Muscle layer of duodenum (tissue), 2 donors: Measurements from ENCODE around the gene NFKBIE.

Experiments
- H3K27ac ChIP-seq: one replicate; pipeline ENCODE4 v1.7.0; 2013; ENCODE audit warnings: mild to moderate bottlenecking, low read length
- H3K27me3 ChIP-seq: one replicate; pipeline ENCODE4 v1.7.0; 2013; ENCODE audit warnings: low read depth, mild to moderate bottlenecking, control low read depth, low read length
- H3K36me3 ChIP-seq, 2 donors: one replicate each; pipeline ENCODE4 v1.7.0; 2013; ENCODE audit warnings: low read length in 2 of 2, control low read depth in 1 of 2, mild to moderate bottlenecking in 1 of 2; ENCODE audit not compliant: insufficient read depth in 2 of 2, control insufficient read depth in 1 of 2
- H3K4me1 ChIP-seq, 2 donors: one replicate each; pipeline ENCODE4 v1.7.0; 2013; ENCODE audit warnings: low read length in 2 of 2, mild to moderate bottlenecking in 2 of 2, control low read depth in 1 of 2, moderate library complexity in 1 of 2; ENCODE audit not compliant: insufficient read depth in 2 of 2, control insufficient read depth in 1 of 2
- H3K4me3 ChIP-seq, 2 donors: one replicate each; pipeline ENCODE4 v1.7.0; 2013; ENCODE audit warnings: low read length in 2 of 2, low read depth in 1 of 2, mild to moderate bottlenecking in 1 of 2
- H3K9me3 ChIP-seq, 2 donors: one replicate each; pipeline ENCODE4 v1.7.0; 2013; ENCODE audit warnings: low read length in 2 of 2, control low read depth in 1 of 2, mild to moderate bottlenecking in 1 of 2; ENCODE audit not compliant: control insufficient read depth in 1 of 2
- donor health status: healthy.

Gene NFKBIE

DNA sequence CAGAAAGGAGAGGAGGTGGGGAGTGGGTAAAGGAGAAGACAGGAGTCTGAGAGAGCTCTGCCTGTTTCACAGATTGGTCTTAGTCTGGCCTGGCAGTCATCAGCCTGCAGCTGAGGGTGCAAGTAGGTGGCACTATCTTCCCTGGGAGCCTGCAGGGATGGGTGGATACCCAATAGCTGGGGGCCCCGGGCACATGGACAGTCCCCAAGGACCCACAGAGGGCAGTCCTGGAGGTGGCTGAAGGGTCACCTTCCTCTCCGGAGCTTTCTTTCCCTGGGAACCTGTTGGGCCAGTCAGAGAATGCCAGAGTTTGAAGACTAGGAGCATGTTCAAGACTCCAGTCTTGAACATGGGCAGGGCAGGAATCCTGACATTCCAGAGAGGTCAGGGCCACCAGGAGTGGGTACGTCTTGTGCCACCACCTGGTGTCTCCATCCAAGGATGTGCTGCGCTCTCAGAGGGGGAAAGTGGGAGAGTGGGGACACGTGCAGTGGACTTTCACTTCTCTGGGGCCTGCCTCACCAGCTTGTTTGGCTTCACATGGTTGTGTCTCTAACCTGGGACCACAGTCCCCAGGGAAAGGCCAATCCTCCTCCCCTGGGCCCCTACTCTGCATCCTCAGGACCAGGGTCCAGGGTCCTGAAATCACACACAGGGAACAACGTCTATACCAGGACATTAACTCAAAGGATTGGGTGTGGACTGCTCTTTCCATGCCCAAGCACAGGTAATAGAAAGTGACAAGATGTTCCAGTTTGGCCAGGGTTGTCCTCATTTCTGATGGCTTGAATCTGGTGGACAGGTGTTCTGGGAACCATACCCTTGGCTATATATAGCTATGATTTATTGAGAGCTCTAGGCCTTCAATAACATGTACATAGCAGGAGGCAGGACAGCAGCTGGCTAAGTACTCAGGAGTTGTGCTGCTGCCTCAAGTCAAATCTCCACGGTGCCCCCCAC is 29.8 kb upstream of the NFKBIE start:
- H3K36me3 ChIP-seq: peaks cover 0 to 1% of the 10 kb centered on the region in 2 donors
- no peak overlapping the region for H3K27ac ChIP-seq
- H3K4me1 ChIP-seq: peaks cover 2 to 13% of the 10 kb centered on the region in 2 donors
- no peaks in the 10 kb centered on the region for H3K9me3 ChIP-seq
- peaks cover 55% of the 10 kb centered on the region for H3K27me3 ChIP-seq
- H3K4me3 ChIP-seq: no peak overlapping the region

DNA sequence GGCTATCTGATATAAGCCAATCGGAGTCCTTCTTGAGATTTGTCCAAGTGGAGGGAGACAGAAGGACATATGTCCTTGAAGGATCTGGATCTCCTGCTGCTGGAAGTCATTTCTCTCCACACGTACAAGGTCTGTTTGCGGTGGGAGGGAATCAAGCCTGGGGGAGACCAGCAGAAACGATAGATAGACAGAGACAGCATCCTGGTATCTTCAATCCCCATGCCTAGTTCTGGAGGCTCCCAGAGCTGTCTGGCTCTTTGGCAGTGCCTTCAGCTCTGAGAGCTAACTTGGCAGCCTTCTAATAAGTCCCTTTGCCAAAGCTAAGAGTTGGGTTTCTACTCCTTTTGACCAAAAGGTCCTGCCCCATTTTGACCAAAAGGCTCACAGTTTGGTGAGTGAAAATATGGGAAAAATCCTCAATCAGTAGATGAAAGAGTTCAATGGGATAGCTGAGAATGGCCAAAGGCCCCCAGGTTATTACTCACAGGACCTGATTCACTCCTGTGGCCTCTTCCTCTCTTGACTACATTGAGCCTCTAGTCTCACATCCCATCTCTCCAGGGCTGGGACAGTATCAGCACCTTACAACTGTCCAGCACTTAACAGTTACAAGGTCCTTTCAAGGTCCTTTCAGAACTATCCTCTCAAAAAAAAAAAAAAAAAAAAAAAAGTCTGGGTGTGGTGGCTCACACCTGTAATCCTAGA is 27.5 kb upstream of the NFKBIE start:
- no peak overlapping the region for H3K4me3 ChIP-seq
- H3K9me3 ChIP-seq: no peaks in the 10 kb centered on the region
- no peak overlapping the region for H3K27ac ChIP-seq
- H3K36me3 ChIP-seq: no peaks in the 10 kb centered on the region
- peaks cover 52% of the 10 kb centered on the region for H3K27me3 ChIP-seq
- peaks cover 2 to 10% of the 10 kb centered on the region in 2 donors for H3K4me1 ChIP-seq

GRCh38 chr6:44291841-44292240 is 26.5 kb upstream of the NFKBIE start:
- H3K4me1 ChIP-seq: peaks cover 0 to under 1% of the 10 kb centered on the region in 2 donors
- peaks cover 47% of the 10 kb centered on the region for H3K27me3 ChIP-seq

DNA sequence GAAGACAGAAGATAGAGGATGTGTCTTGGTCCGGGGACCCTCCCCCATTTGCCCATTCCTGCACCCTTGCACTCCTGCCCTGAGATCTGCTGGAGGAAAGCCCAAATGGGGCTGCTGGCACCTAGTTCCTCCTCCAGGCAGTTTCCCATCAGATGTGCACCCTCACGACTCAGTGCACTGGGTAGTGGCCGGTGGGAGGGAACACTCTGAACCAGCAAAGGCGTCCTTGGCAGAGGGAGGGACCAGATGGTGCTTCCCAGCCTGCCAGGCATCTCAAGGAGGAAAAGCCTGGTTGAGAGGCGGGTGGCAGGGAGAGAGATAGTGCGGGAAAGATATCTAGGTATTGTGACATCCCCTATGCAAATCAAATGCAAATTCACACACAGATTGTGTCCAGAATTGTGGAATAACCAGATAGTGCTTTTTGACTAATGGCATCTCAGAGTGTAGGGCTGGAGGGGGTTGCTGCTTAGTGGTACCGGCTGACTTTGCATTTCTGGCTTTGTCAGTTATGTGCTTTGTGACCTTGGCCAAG is 24.4 kb upstream of the NFKBIE start:
- Histone ChIP-seq H3K36me3 (no peaks in the 10 kb centered on the region), H3K4me1 (no peaks in the 10 kb centered on the region), H3K9me3 (no peaks in the 10 kb centered on the region), H3K27ac (no peak overlapping the region), H3K27me3 (peaks cover 29% of the 10 kb centered on the region), H3K4me3 (no peak overlapping the region)

More at GRCh38 chr6:44291841-44292240, 26.5 kb upstream of the NFKBIE start:
- Histone ChIP-seq H3K9me3 (no peaks in the 10 kb centered on the region), H3K4me3 (no peak overlapping the region), H3K36me3 (no peaks in the 10 kb centered on the region), H3K27ac (no peak overlapping the region)

DNA sequence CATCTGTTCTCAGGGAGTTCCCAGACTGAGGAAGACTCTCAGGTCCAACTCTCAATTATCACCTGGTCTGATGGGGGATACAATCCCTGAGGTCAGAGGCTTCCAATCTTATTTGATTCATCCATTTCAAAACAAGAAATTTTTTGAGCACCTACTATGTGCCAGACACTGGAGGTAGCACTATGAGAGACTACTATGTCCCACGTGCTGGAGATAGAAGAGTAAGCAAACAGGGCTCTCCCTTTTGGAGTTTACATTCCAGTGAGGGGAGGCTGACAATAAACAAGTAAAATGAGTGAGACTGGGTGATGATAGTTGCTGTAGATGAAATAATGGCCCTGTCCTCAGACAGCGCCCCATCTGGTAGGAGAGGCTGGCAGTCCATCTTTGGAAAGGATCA is 21.4 kb upstream of the NFKBIE start:
- no peak overlapping the region for H3K27ac ChIP-seq
- H3K27me3 ChIP-seq: peaks cover 5% of the 10 kb centered on the region
- H3K36me3 ChIP-seq: no peaks in the 10 kb centered on the region
- no peak overlapping the region for H3K4me3 ChIP-seq
- no peaks in the 10 kb centered on the region for H3K4me1 ChIP-seq
- H3K9me3 ChIP-seq: no peaks in the 10 kb centered on the region

- peaks cover 5% of the 10 kb centered on the region for H3K27me3 ChIP-seq
- no peak overlapping the region for H3K27ac ChIP-seq
- H3K4me3 ChIP-seq: no peak overlapping the region
- H3K9me3 ChIP-seq: no peaks in the 10 kb centered on the region
- no peaks in the 10 kb centered on the region for H3K4me1 ChIP-seq
- H3K36me3 ChIP-seq: no peaks in the 10 kb centered on the region
These were observed 20.9 kb upstream of the NFKBIE start for GRCh38 chr6:44286285-44286565.

DNA sequence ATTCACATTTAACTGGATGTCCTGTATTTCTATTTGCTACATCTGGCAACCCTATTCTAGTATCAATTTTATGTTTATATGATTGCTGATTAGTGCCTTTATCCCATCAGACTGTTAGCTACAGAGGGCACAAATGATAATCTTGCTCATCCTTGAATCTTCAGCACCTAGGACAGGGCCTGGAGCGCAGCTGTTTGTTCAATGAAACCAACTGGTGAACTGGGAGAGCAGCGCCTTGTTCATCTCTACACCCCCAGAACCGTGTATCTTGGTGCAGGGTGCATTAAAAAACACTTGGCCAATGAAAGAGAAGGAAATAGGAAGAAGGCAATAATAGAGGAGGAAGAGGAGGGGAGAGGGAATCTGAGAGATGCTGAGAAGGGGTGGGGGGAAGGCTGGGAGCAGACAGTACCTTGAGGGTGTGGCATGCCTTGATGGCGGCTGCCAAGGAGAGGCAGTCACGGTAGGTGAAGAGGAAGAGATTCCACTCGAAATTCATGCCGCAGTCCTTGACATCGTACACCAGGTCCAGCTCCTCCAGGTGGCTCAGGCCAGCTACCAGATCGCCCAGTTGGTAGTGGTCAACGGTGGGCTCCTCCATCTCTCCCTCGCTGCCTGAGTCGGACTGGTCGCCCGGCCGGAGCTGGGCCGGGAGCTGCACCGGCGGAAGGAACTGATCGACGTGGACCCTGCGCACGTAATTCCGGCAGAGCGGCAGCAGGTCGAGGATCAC is 20.4 kb upstream of the NFKBIE start:
- H3K9me3 ChIP-seq: no peaks in the 10 kb centered on the region
- H3K4me3 ChIP-seq: no peak overlapping the region
- no peaks in the 10 kb centered on the region for H3K4me1 ChIP-seq
- no peak overlapping the region for H3K27ac ChIP-seq
- peaks cover 5% of the 10 kb centered on the region for H3K27me3 ChIP-seq
- H3K36me3 ChIP-seq: no peaks in the 10 kb centered on the region

GRCh38 chr6:44284867-44285266 is 19.5 kb upstream of the NFKBIE start:
- no peak overlapping the region for H3K4me3 ChIP-seq
- no peaks in the 10 kb centered on the region for H3K9me3 ChIP-seq
- peaks cover 2% of the 10 kb centered on the region for H3K27me3 ChIP-seq
- H3K4me1 ChIP-seq: no peaks in the 10 kb centered on the region
- H3K27ac ChIP-seq: no peak overlapping the region
- no peaks in the 10 kb centered on the region for H3K36me3 ChIP-seq

DNA sequence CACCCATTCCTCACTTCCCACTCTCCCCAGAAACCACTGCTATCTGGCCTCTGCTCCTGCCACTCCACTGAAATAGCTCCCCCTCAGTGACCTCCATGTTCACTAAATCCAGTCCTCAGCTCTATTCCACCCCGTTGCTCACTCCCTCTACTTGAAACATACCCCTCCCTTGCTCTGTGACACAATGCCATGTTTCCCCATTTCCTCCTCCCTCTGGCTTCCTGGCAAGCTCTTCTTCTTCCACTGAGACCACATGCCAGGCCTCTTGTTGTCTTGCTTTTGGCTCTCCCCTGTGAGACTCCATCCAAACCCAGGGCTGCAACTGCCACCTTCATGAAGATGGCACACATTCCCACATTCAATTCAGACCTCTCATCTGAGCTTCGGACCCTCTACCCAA is 18.8 kb upstream of the NFKBIE start:
- H3K4me1 ChIP-seq: no peaks in the 10 kb centered on the region
- H3K36me3 ChIP-seq: no peaks in the 10 kb centered on the region
- no peak overlapping the region for H3K4me3 ChIP-seq
- H3K9me3 ChIP-seq: no peaks in the 10 kb centered on the region
- no peaks in the 10 kb centered on the region for H3K27me3 ChIP-seq
- H3K27ac ChIP-seq: no peak overlapping the region

GRCh38 chr6:44278774-44279697 is 13.7 kb upstream of the NFKBIE start:
- Histone ChIP-seq H3K4me1 (peaks cover 0 to 10% of the 10 kb centered on the region in 2 donors), H3K36me3 (no peaks in the 10 kb centered on the region), H3K4me3 (no peak overlapping the region), H3K27ac (no peak overlapping the region), H3K27me3 (peaks cover 28% of the 10 kb centered on the region), H3K9me3 (no peaks in the 10 kb centered on the region)
